ENCODE results near the gene LDLRAD1. TPM values are rescaled to one million over a fixed set of nuclear protein-coding genes. Genes with fewer than 3 reads are reported as not detected.
"Not testable (repeated sequence)": the region's sequence is repeated elsewhere in the genome, so short reads cannot be mapped to it uniquely, and the experiment has no call there.

The LDLRAD1 gene
- total RNA-seq, 1 experiment from 2014 or later = not detected

DNA sequence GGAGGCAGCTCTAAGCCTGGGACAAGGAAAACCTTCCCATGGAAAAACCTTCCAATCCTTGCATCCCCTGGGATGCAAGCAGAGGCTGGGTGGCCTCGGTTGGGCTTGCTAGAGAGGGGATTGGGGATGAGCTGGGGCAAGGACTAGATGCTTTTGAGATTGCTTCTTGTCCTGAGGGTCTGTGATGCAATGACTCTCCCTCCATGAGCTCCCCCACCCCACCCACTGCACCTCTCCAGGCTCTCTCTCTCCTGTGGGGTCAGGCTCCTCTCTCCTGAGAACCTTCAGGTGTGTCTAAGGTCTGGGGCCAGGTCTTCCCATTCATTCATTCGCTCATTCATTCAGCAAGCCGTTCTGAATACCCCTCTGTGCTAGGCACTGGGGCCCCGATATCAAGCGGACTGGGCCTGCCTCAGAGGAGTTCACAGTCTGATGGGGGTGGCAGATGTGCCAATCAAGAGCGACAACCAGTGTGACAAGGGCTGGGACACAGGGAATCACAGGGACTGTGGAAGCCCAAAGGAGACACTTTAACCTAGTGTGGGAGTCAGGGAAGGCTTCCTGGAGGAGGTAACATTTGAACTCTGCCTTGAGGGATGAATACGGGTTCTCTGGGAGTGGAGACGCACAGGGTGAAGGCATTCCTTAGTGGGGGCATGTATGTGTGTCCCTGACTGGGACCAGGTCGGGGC, 6.5 kb downstream of the LDLRAD1 start:
- Histone ChIP-seq H3K27ac (no peak overlapping the region), H3K27me3 (replicated peaks) (peaks cover 6% of the 10 kb centered on the region; the same call in 1 of the 2 replicates), H3K4me3 (no peak overlapping the region), H3K9me3 (replicated peaks) (no peaks in the 10 kb centered on the region), H3K4me1 (replicated peaks) (peaks cover 5% of the 10 kb centered on the region), H3K36me3 (no peaks in the 10 kb centered on the region)
- no peak for DNase-seq (ENCODE audit: low read depth in 1 of 2, low spot score in 2 of 2)

DNA sequence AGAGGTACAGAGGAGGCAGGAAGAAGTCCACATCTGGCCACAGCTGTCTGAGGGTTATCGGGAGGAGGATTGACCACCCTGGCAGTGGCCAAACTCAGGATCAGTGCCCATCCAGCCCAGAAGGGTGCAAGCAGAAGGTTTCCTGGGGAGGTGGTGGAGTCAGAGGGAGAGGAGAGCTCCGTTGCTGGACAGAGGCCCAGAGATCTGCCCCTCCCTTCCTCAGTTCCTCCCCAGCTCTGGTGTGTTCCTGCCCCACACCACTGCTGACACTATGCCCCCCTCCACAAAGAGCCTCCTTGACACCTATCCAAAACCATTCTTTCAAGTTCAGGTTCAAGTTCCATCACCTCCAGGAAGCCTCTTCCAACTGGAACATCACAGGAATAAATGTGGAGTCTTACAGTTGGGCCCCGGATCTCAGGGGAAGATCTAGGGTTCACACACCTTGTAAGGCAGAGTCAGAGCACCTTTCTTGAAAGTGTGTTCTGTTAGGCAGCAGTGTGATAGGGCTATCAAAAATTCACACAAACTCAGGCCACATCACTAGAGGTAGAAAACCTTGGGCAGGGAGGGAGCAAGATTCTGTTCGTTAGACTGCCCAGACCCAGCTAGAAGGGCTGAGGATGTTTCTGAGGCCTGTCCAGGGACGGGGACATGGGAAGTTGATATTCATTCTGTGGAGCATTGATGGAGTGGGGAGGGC, 7.4 kb downstream of the LDLRAD1 start:
- no peaks in the 10 kb centered on the region for H3K9me3 ChIP-seq (replicated peaks)
- no peaks in the 10 kb centered on the region for H3K36me3 ChIP-seq
- H3K27me3 ChIP-seq (replicated peaks) = peaks cover 6% of the 10 kb centered on the region; the same call in 1 of the 2 replicates
- no peak overlapping the region for H3K27ac ChIP-seq
- no peak overlapping the region for H3K4me3 ChIP-seq
- H3K4me1 ChIP-seq (replicated peaks) = no peaks in the 10 kb centered on the region
- DNase-seq (ENCODE audit: low read depth in 1 of 2, low spot score in 2 of 2) = no peak

DNA sequence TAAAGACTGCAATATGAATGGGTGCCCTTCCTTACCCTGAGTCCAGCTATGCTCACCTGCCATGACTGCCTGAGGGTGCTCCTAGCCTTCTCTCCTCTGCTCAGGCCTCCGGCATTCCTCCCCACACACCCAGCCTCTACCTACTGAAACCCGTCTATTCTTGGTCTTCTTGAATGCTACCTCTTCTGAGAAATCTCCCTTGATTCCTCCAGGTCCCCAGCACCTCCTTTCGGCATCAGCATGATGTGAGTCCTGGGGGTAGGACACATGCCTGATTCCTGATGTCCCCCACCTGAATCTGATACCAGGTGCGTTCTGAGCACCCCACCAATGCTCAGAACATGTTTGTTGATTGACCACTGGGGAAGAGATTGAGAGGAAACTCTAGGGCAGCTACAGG, 8.6 kb downstream of the LDLRAD1 start:
- H3K27me3 ChIP-seq (replicated peaks) = peaks cover 6% of the 10 kb centered on the region; the same call in 1 of the 2 replicates
- DNase-seq (ENCODE audit: low read depth in 1 of 2, low spot score in 2 of 2) = no peak
- no peaks in the 10 kb centered on the region for H3K4me1 ChIP-seq (replicated peaks)
- no peak overlapping the region for H3K27ac ChIP-seq
- no peaks in the 10 kb centered on the region for H3K36me3 ChIP-seq
- H3K9me3 ChIP-seq (replicated peaks) = no peaks in the 10 kb centered on the region
- H3K4me3 ChIP-seq = no peak overlapping the region

DNA sequence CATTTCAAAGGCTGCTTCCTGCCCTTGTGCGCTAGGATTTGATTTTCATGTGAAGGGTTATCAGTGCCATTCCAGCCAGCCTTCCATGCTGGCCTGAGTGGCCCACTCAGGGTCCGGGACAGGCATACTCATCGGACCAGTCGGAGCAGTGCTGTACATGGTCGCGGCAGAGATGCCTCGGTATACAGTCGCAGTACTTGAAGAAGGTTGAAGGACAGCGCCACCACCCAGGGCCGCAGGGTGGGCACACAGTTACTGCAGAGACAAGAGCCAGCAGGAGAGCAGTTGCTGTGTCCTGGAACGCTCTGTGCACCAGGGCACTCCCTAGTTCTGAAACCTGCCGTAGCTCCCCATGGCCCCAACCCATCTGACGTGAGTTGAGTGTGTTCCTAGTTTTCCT, 9.1 kb downstream of the LDLRAD1 start:
- DNase-seq (ENCODE audit: low read depth in 1 of 2, low spot score in 2 of 2) = no peak
- Histone ChIP-seq H3K9me3 (replicated peaks) (no peaks in the 10 kb centered on the region), H3K27ac (no peak overlapping the region), H3K27me3 (replicated peaks) (peaks cover 6% of the 10 kb centered on the region; the same call in 1 of the 2 replicates), H3K4me1 (replicated peaks) (no peaks in the 10 kb centered on the region), H3K36me3 (no peaks in the 10 kb centered on the region), H3K4me3 (no peak overlapping the region)

DNA sequence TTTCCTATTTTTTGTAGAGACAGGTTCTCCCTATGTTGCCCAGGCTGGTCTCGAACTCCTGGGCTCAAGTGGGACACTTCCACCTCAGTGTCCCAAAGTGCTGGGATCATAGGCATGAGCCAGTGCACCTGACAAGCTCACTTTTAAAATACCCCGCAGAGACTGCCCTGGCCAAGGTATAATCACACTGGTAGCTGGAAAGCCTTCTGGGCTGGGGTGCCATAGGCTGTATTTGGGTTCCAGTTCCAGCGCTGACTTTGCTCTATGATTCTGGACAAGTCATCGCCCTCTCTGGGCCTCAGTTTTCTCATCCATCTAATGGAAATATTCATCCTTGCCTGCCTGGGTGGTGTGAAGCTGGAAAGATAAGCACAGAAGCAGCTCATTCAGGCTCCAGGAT, 10.4 kb downstream of the LDLRAD1 start:
- Histone ChIP-seq H3K27me3 (replicated peaks) (peaks cover 6% of the 10 kb centered on the region; the same call in 1 of the 2 replicates), H3K36me3 (no peaks in the 10 kb centered on the region)
- DNase-seq (ENCODE audit: low read depth in 1 of 2, low spot score in 2 of 2) = no peak

DNA sequence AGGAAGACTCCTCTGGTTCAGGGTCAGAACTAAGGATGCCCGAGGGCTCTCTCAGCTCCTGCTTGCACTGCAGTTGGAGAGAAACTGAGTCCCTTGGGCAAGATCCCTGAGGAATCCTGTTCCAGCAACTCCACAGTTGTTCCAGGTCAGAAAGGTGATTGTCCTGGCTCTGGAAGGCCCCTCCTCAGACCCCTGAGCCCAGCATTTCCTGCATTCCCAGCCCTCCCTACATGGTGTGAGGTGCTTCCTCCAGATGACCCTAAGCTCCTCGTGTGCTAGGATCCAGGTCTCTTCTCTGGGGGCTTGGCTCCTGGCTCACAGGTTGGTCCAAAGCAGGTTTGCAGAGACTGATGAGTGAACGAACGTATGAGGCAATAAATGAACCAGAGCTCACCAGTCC, 11.5 kb downstream of the LDLRAD1 start:
- H3K36me3 ChIP-seq = no peaks in the 10 kb centered on the region
- no peaks in the 10 kb centered on the region for H3K9me3 ChIP-seq (replicated peaks)
- peaks cover 1% of the 10 kb centered on the region; the same call in 1 of the 2 replicates for H3K27me3 ChIP-seq (replicated peaks)
- H3K27ac ChIP-seq = no peak overlapping the region
- H3K4me1 ChIP-seq (replicated peaks) = no peaks in the 10 kb centered on the region
- DNase-seq (ENCODE audit: low read depth in 1 of 2, low spot score in 2 of 2) = no peak
- H3K4me3 ChIP-seq = no peak overlapping the region

More for the DNA sequence above, 10.4 kb downstream of the LDLRAD1 start:
- Histone ChIP-seq H3K27ac (no peak overlapping the region), H3K9me3 (replicated peaks) (no peaks in the 10 kb centered on the region), H3K4me1 (replicated peaks) (no peaks in the 10 kb centered on the region), H3K4me3 (no peak overlapping the region)

DNA sequence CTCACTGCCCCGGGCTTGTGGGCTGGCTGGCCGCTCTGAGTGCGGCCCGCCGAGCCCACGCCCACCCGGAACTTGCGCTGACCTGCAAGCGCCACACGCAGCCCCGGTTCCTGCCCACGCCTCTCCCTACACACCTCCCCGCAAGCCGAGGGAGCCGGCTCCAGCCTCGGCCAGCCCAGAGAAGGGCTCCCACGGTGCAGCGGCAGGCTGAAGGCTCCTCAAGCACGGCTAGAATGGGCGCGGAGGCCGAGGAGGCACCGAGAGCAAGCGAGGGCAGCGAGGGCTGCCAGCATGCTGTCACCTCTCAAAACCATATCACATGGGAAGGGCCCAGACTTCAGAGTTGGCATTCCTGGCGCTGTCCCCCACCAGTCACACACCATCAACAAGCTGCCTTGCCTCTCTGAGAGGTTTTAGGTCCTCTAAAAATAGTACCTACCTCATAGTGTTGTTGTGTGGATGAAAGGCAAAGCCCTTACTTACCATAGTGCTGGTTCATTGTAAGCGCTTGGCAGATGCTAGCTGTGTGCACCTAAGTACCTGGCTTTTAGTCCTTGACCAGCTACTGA, 13.4 kb downstream of the LDLRAD1 start:
- H3K4me3 ChIP-seq = no peak overlapping the region
- H3K4me1 ChIP-seq (replicated peaks) = no peaks in the 10 kb centered on the region
- no peaks in the 10 kb centered on the region for H3K9me3 ChIP-seq (replicated peaks)
- H3K36me3 ChIP-seq = no peaks in the 10 kb centered on the region
- no peak overlapping the region for H3K27ac ChIP-seq
- DNase-seq (ENCODE audit: low read depth in 1 of 2, low spot score in 2 of 2) = no peak
- H3K27me3 ChIP-seq (replicated peaks) = no peaks in the 10 kb centered on the region

DNA sequence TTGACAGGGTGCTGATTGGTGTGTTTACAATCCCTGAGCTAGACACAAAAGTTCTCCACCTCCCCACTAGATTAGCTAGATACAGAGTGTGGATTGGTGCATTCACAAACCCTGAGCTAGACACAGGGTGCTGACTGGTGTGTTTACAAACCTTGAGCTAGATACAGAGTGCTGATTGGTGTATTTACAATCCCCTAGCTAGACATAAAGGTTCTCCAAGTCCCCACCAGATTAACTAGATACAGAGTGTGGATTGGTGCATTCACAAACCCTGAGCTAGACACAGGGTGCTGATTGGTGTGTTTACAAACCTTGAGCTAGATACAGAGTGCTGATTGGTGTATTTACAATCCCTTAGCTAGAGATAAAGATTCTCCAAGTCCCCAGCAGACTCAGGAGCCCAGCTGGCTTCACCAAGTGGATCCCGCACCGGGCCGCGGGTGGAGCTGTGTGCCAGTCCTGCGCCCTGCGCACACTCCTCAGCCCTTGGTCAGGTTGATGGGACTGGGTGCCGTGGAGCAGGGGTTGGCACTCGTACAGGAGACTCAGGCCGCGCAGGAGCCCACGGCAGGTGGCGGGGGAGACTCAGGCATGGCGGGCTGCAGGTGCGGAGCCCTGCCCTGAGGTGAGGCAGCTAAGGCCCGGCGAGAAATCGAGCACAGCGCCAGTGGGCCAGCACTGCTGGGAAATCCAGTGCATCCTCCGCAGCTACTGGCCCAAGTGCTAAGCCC, 14.1 kb downstream of the LDLRAD1 start:
- DNase-seq (ENCODE audit: low read depth in 1 of 2, low spot score in 2 of 2); H3K27ac ChIP-seq; H3K27me3 ChIP-seq (replicated peaks); H3K4me3 ChIP-seq; H3K4me1 ChIP-seq (replicated peaks); H3K9me3 ChIP-seq (replicated peaks); H3K36me3 ChIP-seq: not testable (repeated sequence)

DNA sequence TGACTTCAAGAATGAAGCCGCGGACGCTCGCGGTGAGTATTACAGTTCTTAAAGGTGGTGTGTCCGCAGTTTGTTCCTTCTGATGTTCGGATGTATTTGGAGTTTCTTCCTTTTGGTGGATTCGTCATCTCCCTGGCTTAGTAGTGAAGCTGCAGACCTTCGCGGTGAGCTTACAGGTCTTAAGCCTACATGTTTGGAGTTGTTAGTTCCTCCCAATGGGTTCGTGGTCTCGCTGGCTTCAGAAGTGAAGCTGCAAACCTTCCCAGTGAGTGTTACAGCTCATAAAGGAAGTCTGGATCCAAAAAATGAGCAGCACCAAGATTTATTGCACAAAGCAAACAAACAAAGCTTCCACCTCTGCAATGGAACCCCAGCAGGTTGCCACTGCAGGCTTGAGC, 14.7 kb downstream of the LDLRAD1 start:
- H3K9me3 ChIP-seq (replicated peaks) = no peaks in the 10 kb centered on the region

DNA sequence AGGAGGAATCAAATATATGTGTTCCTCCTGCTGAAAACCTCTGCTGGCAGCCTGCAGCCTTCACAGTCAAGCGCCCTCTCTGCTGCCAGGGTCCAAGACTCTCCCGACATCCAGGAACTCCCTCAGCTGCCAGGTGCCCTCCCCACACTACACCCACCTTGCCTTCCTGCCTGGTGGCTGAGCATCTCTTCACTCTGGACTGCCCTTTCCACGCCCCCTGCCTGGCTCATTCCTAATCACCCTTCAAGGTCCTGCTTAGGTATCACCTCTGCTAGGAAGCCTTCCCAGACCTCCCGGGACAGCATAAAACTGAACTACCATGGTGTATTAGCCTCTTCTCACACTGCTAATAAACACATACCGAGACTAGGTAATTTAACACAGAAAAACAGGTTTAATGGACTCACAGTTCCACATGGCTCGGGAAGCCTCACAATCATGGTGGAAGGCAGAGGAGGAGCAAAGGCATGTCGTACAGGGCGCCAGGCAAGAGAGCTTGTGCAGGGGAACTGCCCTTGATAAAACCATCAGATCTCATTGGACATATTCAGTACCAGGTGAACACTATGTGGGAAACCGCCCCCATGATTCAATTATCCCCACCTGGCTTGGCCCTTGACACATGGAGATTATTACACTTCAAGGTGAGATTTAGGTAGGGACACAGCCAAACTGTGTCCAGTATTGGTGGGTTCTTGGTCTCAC, 15.3 kb downstream of the LDLRAD1 start:
- Histone ChIP-seq H3K36me3 (no peaks in the 10 kb centered on the region), H3K27me3 (replicated peaks) (no peaks in the 10 kb centered on the region), H3K4me1 (replicated peaks) (no peaks in the 10 kb centered on the region), H3K4me3 (no peak overlapping the region), H3K27ac (no peak overlapping the region), H3K9me3 (replicated peaks) (no peaks in the 10 kb centered on the region)
- DNase-seq (ENCODE audit: low read depth in 1 of 2, low spot score in 2 of 2) = no peak

More for the DNA sequence above, 14.7 kb downstream of the LDLRAD1 start:
- H3K36me3 ChIP-seq = no peaks in the 10 kb centered on the region
- H3K4me3 ChIP-seq = no peak overlapping the region
- H3K4me1 ChIP-seq (replicated peaks) = no peaks in the 10 kb centered on the region
- H3K27me3 ChIP-seq (replicated peaks) = no peaks in the 10 kb centered on the region
- DNase-seq (ENCODE audit: low read depth in 1 of 2, low spot score in 2 of 2) = no peak
- no peak overlapping the region for H3K27ac ChIP-seq

DNA sequence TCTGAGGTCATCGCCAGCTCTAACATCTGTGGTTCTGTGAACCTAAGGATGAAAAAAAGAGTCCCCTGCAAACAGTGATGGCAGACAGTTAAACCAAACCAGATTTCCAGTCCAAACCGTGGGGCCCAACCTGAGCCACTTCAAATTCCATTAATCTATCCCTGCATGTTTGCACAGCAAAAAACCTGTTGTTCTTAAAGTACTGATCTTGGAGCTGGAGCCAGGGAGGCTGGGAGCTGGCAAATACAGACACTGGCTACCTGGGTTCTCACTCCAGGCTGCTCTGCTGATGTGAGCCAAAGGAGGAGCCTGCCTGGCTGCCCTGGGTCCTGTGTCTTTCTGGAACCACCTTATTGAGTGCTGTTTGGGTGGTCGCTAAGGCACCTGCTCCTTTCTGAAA, 16.4 kb downstream of the LDLRAD1 start:
- Histone ChIP-seq H3K27me3 (replicated peaks) (no peaks in the 10 kb centered on the region), H3K27ac (no peak overlapping the region), H3K4me3 (no peak overlapping the region), H3K36me3 (no peaks in the 10 kb centered on the region), H3K9me3 (replicated peaks) (no peaks in the 10 kb centered on the region), H3K4me1 (replicated peaks) (no peaks in the 10 kb centered on the region)
- no peak for DNase-seq (ENCODE audit: low read depth in 1 of 2, low spot score in 2 of 2)

DNA sequence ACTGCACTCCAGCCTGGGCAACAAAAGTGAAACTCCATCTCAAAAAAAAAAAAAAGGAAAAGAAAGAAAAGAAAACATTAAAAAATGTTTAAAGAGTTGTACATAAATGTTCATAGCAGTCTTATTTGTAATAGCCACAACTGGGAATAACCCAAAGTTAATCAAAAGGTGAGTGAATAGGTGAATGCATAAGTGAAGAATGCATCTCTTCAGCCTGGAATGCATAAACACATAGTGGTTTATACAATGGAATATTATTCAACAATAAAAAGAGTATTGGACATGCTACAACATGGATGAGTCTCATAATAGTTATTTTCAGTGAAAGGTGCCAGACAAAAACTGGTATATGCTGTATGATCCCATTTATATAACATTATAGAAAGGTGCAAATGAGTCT, 18.1 kb downstream of the LDLRAD1 start:
- no peaks in the 10 kb centered on the region for H3K9me3 ChIP-seq (replicated peaks)
- no peak overlapping the region for H3K27ac ChIP-seq
- no peak overlapping the region for H3K4me3 ChIP-seq
- DNase-seq (ENCODE audit: low read depth in 1 of 2, low spot score in 2 of 2) = no peak
- no peaks in the 10 kb centered on the region for H3K4me1 ChIP-seq (replicated peaks)
- H3K27me3 ChIP-seq (replicated peaks) = no peaks in the 10 kb centered on the region
- no peaks in the 10 kb centered on the region for H3K36me3 ChIP-seq

DNA sequence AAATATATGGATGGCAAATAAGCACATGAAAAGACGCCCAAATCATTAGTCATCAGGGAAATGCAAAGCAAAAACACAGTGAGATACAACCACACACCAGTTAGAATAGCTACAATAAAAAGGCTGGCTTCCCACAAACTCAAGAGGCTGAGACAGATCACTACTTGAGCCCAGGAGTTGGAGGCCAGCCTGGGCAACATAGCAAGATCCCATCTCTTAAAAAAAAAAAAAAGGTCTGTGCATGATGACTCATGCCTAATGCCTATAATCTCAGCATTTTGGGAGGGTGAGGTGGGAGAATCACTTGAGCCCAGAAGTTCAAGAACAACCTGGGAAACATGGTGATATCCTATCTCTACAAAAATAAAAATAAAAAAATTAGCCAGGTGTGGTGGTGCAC, 19.8 kb downstream of the LDLRAD1 start:
- Histone ChIP-seq H3K4me3 (no peak overlapping the region), H3K36me3 (no peaks in the 10 kb centered on the region), H3K9me3 (replicated peaks) (no peaks in the 10 kb centered on the region), H3K4me1 (replicated peaks) (no peaks in the 10 kb centered on the region), H3K27ac (no peak overlapping the region), H3K27me3 (replicated peaks) (no peaks in the 10 kb centered on the region)
- no peak for DNase-seq (ENCODE audit: low read depth in 1 of 2, low spot score in 2 of 2)

Measured in SJSA1 (cell line).